Measurements from ENCODE around the gene EPB41L5.

The EPB41L5 gene

DNA sequence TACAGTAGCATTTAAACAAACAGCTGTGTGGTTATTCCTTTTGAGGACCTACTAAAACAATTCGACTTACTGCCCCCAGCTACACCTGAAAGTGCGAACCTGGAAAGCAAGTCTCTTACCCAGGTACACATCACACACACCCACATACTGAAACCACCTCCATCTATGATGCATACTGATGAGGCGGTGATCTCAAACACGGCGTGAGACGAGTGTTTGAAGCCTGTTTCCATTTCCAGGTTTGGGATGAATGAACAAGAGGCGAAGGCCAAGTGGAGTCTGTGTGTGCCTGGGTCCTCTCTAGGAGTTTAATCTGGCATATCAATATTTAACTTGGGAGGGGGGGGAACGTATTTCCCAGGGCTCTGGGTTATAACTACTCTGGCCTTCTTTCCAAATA lies 208.7 kb downstream of the EPB41L5 start:
- Histone ChIP-seq H3K79me2 (ENCODE audit: insufficient read depth, low read depth) (peaks cover 18% of the 10 kb centered on the region), H3K36me3 (ENCODE audit: insufficient read depth) (no peaks in the 10 kb centered on the region), H3K4me2 (peak overlapping the region; percentile 60; the same call in 1 of the 2 replicates), H3K4me1 (ENCODE audit: low read depth, poor library complexity, severe bottlenecking) (peaks cover 26% of the 10 kb centered on the region), H3K4me3 (IDR thresholded peaks at IDR 0.05; ENCODE audit: insufficient read depth, low read depth, low read length) (no peak overlapping the region), H4K20me1 (ENCODE audit: insufficient read depth) (no peaks in the 10 kb centered on the region), H3K27me3 (ENCODE audit: insufficient read depth, low read depth) (no peaks in the 10 kb centered on the region), H3K27ac (no peak overlapping the region), H3K9ac (no peak overlapping the region), H2AFZ (ENCODE audit: low read depth) (no peak overlapping the region)
- TF ChIP-seq, protein P1, sequence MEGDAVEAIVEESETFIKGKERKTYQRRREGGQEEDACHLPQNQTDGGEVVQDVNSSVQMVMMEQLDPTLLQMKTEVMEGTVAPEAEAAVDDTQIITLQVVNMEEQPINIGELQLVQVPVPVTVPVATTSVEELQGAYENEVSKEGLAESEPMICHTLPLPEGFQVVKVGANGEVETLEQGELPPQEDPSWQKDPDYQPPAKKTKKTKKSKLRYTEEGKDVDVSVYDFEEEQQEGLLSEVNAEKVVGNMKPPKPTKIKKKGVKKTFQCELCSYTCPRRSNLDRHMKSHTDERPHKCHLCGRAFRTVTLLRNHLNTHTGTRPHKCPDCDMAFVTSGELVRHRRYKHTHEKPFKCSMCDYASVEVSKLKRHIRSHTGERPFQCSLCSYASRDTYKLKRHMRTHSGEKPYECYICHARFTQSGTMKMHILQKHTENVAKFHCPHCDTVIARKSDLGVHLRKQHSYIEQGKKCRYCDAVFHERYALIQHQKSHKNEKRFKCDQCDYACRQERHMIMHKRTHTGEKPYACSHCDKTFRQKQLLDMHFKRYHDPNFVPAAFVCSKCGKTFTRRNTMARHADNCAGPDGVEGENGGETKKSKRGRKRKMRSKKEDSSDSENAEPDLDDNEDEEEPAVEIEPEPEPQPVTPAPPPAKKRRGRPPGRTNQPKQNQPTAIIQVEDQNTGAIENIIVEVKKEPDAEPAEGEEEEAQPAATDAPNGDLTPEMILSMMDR (conservative IDR thresholded peaks at IDR 0.05; ENCODE audit: low read depth, low read length) = no peak

DNA sequence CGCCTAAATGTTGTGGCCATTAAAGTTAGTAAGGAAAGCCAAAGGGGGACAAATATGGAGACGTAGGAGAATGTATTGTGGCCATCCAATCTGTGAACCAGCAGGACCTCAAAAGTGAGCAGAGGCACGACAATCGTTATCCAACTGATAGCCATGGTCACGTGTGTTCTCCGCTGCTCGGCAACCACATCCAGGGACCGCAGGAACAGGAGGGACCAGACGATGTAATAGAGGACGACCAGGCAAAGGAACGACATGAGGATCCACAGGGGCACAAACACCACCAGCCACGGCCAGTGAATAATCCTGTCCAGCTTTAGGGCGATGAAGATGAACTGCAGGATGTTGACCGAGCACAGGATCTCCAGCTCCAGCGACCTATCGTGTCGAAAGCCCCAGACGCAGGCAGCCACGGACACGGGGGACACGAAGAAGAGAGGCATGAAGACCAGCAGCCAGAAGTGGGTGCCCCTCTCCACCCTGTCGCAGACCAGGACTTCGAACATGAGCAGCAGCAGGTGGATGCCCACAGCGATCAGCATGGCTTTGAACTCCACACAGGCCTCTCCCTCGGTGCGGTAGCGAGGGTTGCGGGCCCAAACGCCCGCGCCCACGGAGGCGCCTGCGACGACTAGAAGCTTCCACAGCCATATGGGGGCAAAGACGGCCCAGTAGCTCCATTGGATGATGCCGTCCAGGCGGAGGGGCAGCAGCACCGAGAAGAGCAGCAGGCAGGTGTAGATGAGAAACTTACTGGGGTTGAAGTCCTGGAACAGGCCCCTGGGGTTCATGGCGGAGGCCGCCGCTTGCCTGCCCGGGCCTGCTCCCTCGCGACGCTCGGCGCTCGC lies 209.5 kb downstream of the EPB41L5 start:
- TF ChIP-seq, protein P1 (conservative IDR thresholded peaks at IDR 0.05; ENCODE audit: low read depth, low read length) = no peak
- H3K9ac ChIP-seq = peak overlapping the region; percentile 76; the same call in 1 of the 2 replicates
- H3K4me2 ChIP-seq = peak overlapping the region; percentile 60
- H4K20me1 ChIP-seq (ENCODE audit: insufficient read depth) = no peaks in the 10 kb centered on the region
- H3K4me3 ChIP-seq (IDR thresholded peaks at IDR 0.05; ENCODE audit: insufficient read depth, low read depth, low read length) = peak overlapping the region; percentile 16
- H3K27me3 ChIP-seq (ENCODE audit: insufficient read depth, low read depth) = no peaks in the 10 kb centered on the region
- no peaks in the 10 kb centered on the region for H3K36me3 ChIP-seq (ENCODE audit: insufficient read depth)
- H3K79me2 ChIP-seq (ENCODE audit: insufficient read depth, low read depth) = peaks cover 18% of the 10 kb centered on the region
- H3K4me1 ChIP-seq (ENCODE audit: low read depth, poor library complexity, severe bottlenecking) = peaks cover 26% of the 10 kb centered on the region
- peak overlapping the region; percentile 72 for H3K27ac ChIP-seq
- H2AFZ ChIP-seq (ENCODE audit: low read depth) = peak overlapping the region; percentile 61

DNA sequence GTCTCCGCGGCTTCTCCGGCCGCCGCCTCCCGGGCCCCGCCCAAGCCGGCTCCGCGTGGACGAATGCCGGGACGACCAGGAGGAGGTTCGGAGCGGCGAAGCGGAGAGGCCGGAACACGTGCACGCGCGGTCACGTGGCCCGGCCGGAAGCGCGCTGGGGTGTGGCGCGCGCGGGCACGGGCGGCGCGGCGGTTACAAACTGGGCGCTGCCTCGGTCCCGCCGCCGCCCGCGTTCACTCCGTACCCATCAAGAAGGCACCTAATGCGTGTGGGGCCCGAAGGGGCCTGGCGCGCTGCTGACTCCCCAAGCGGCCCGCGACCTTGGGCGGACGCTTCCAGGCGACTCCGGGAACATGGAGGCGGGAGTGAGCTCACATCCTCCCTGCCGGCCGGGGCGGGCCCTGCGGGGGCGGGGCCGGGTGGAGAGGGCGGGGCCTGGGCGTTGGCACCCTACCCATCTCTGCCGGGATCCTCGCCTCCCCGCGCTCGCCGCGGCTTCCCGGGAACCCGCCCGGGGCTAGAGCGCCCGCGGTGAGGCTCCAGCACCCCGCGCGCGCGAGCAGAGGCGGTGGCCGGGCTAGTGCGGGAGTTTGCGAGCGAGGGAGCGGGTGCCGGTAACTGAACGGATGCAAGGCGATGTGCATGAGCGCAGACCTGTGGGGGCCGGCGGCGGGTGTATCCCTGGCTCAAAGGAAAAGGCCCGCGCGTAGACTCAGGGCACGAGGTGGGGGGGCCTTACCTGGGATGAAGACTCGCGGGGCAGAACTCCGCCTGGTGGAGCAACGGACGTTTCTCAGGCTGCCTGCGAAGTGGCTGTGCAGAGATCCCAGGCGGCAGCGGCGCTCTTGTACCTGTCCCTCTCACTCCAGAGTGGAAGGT lies 210.4 kb downstream of the EPB41L5 start, which contains the start of gene TMEM185B:
Gene TMEM185B, minus strand, starts transcription at position 367 of the 879 bp plus-strand sequence. CDS start 424 bp downstream, outside the sequence.
- peak within 1 kb of the TSS; percentile 76 for H3K9ac ChIP-seq
- H3K27me3 ChIP-seq (ENCODE audit: insufficient read depth, low read depth) = no peaks in the 10 kb centered on the region
- H2AFZ ChIP-seq (ENCODE audit: low read depth) = peak within 1 kb of the TSS; percentile 61
- peaks cover 28% of the 10 kb centered on the region for H3K4me1 ChIP-seq (ENCODE audit: low read depth, poor library complexity, severe bottlenecking)
- peak within 1 kb of the TSS; percentile 72 for H3K4me2 ChIP-seq
- TF ChIP-seq, protein P1 (conservative IDR thresholded peaks at IDR 0.05; ENCODE audit: low read depth, low read length) = no peak
- H3K27ac ChIP-seq = peak within 1 kb of the TSS; percentile 72
- H3K36me3 ChIP-seq (ENCODE audit: insufficient read depth) = no peaks in the 10 kb centered on the region
- no peaks in the 10 kb centered on the region for H4K20me1 ChIP-seq (ENCODE audit: insufficient read depth)
- H3K4me3 ChIP-seq (IDR thresholded peaks at IDR 0.05; ENCODE audit: insufficient read depth, low read depth, low read length) = peak within 1 kb of the TSS; percentile 16
- H3K79me2 ChIP-seq (ENCODE audit: insufficient read depth, low read depth) = peaks cover 18% of the 10 kb centered on the region

DNA sequence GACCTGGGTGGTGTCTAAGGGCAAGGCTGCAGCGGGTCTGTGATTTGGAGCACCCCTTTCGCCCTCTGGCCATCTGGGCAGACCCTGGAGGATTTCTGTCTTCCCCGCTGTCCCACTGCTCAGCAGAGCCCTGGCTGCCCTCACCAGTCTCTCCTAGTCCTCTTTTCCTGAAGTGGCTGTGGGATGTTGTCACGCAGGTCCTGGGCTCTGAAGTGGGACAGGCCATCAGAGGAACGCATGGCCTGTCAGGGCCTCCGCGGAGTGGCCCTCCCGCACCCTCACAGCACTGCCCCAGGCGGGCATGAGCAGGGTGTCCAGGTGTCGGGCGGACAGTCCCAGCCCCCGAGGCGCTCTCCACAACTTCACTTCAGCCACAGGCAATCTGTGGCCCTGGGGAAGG lies 211.4 kb downstream of the EPB41L5 start:
- H3K4me1 ChIP-seq (ENCODE audit: low read depth, poor library complexity, severe bottlenecking) = peaks cover 35% of the 10 kb centered on the region
- H3K36me3 ChIP-seq (ENCODE audit: insufficient read depth) = no peaks in the 10 kb centered on the region
- no peaks in the 10 kb centered on the region for H4K20me1 ChIP-seq (ENCODE audit: insufficient read depth)
- peaks cover 18% of the 10 kb centered on the region for H3K79me2 ChIP-seq (ENCODE audit: insufficient read depth, low read depth)
- TF ChIP-seq, protein P1 (conservative IDR thresholded peaks at IDR 0.05; ENCODE audit: low read depth, low read length) = no peak
- no peak overlapping the region for H3K9ac ChIP-seq
- no peak overlapping the region for H3K27ac ChIP-seq
- H3K27me3 ChIP-seq (ENCODE audit: insufficient read depth, low read depth) = no peaks in the 10 kb centered on the region
- peak overlapping the region; percentile 61; the same call in 1 of the 2 replicates for H2AFZ ChIP-seq (ENCODE audit: low read depth)
- peak overlapping the region; percentile 72 for H3K4me2 ChIP-seq
- no peak overlapping the region for H3K4me3 ChIP-seq (IDR thresholded peaks at IDR 0.05; ENCODE audit: insufficient read depth, low read depth, low read length)
